H9 (cell line): ENCODE data around the gene EXOC3. TPM values are rescaled to one million over a fixed set of nuclear protein-coding genes. Genes with fewer than 3 reads are reported as not detected.
A peak's percentile ranks its signal among the peaks of the same experiment; 100 is the strongest.

Experiments used
- DNase-seq: peaks from one replicate; pipeline ENCODE4 v3.0.0-alpha.2; 2017
- H2AFZ ChIP-seq: one replicate; pipeline ENCODE4 v1.6.1; 2013; ENCODE audit warnings: mild to moderate bottlenecking, low read length, control low read depth, moderate library complexity
- H2AK5ac ChIP-seq: 2 replicates; pipeline ENCODE4 v1.6.1; 2013; ENCODE audit warnings: low read length, control low read depth, mixed read lengths; ENCODE audit not compliant: insufficient read length
- H2BK120ac ChIP-seq: one replicate; pipeline ENCODE4 v1.6.1; 2013; ENCODE audit warnings: low read depth, mild to moderate bottlenecking, low read length, control low read depth, inconsistent platforms; ENCODE audit not compliant: poor library complexity, severe bottlenecking
- H2BK12ac ChIP-seq: 2 replicates; pipeline ENCODE4 v1.6.1; 2013; ENCODE audit warnings: low read length, control low read depth, mixed read lengths, low read depth; ENCODE audit not compliant: insufficient read length
- H2BK15ac ChIP-seq: 2 replicates; pipeline ENCODE4 v1.6.1; 2013; ENCODE audit warnings: low read depth, low read length, control low read depth
- H2BK20ac ChIP-seq: one replicate; pipeline ENCODE4 v1.6.1; 2013; ENCODE audit warnings: low read depth, mild to moderate bottlenecking, low read length, control low read depth, inconsistent platforms; ENCODE audit not compliant: poor library complexity, severe bottlenecking
- H2BK5ac ChIP-seq: 2 replicates; pipeline ENCODE4 v1.6.1; 2013; ENCODE audit warnings: low read length, control low read depth, mixed read lengths; ENCODE audit not compliant: insufficient read length
- H3K14ac ChIP-seq: 2 replicates; pipeline ENCODE4 v1.6.1; 2013; ENCODE audit warnings: low read length, control low read depth; ENCODE audit not compliant: insufficient read depth
- H3K18ac ChIP-seq: 2 replicates; pipeline ENCODE4 v1.6.1; 2013; ENCODE audit warnings: low read depth, mild to moderate bottlenecking, mixed read lengths, low read length, control low read depth; ENCODE audit not compliant: insufficient read length
- H3K23ac ChIP-seq: 2 replicates; pipeline ENCODE4 v1.6.1; 2013; ENCODE audit warnings: low read length, control low read depth, mixed read lengths, low read depth; ENCODE audit not compliant: insufficient read length
- H3K23me2 ChIP-seq: 2 replicates; pipeline ENCODE4 v1.6.1; 2013; ENCODE audit warnings: low read depth, mild to moderate bottlenecking, mixed read lengths, low read length, control low read depth; ENCODE audit not compliant: insufficient read length, poor library complexity, severe bottlenecking
- H3K27ac ChIP-seq: 2 replicates; pipeline ENCODE4 v1.5.1; 2013; ENCODE audit warnings: low read length, control low read depth, mixed read lengths, low read depth; ENCODE audit not compliant: insufficient read length
- H3K27me3 ChIP-seq: 2 replicates; pipeline ENCODE4 v1.6.1; 2013; ENCODE audit warnings: low read length, control low read depth, inconsistent platforms; ENCODE audit not compliant: insufficient read depth
- H3K4ac ChIP-seq: 2 replicates; pipeline ENCODE4 v1.6.1; 2013; ENCODE audit warnings: low read depth, mild to moderate bottlenecking, control low read depth, inconsistent platforms, low read length, moderate library complexity
- H3K4me1 ChIP-seq: 2 replicates; pipeline ENCODE4 v1.6.1; 2013; ENCODE audit warnings: low read length, control low read depth, inconsistent platforms; ENCODE audit not compliant: insufficient read depth
- H3K4me2 ChIP-seq: 2 replicates; pipeline ENCODE4 v1.6.1; 2013; ENCODE audit warnings: low read length, control low read depth, mixed read lengths; ENCODE audit not compliant: insufficient read length, insufficient read depth
- H3K56ac ChIP-seq: 2 replicates; pipeline ENCODE4 v1.6.1; 2013; ENCODE audit warnings: low read depth, mild to moderate bottlenecking, mixed read lengths, low read length, control low read depth; ENCODE audit not compliant: insufficient read length
- H3K79me1 ChIP-seq: 2 replicates; pipeline ENCODE4 v1.6.1; 2013; ENCODE audit warnings: low read depth, mild to moderate bottlenecking, moderate library complexity, low read length, control low read depth, inconsistent platforms; ENCODE audit not compliant: insufficient read depth, poor library complexity, severe bottlenecking
- H3K79me2 ChIP-seq: 2 replicates; pipeline ENCODE4 v1.6.1; 2013; ENCODE audit warnings: low read length, control low read depth, inconsistent platforms; ENCODE audit not compliant: insufficient read depth
- H3K9ac ChIP-seq: 2 replicates; pipeline ENCODE4 v1.6.1; 2013; ENCODE audit warnings: low read length, control low read depth, mixed read lengths; ENCODE audit not compliant: insufficient read length; ENCODE audit errors: extremely low read depth
- H3K9me3 ChIP-seq: one replicate; pipeline ENCODE4 v1.6.1; 2013; ENCODE audit warnings: low read depth, low read length, inconsistent platforms; ENCODE audit not compliant: control insufficient read depth
- H3T11ph ChIP-seq: one replicate; pipeline ENCODE4 v1.6.1; 2013; ENCODE audit warnings: mild to moderate bottlenecking, low read length, control low read depth, inconsistent platforms
- H4K20me1 ChIP-seq: one replicate; pipeline ENCODE4 v1.6.1; 2013; ENCODE audit not compliant: control insufficient read depth, insufficient read length, insufficient read depth
- H4K5ac ChIP-seq: 2 replicates; pipeline ENCODE4 v1.6.1; 2013; ENCODE audit warnings: low read depth, mild to moderate bottlenecking, mixed read lengths, low read length, control low read depth; ENCODE audit not compliant: insufficient read length
- H4K8ac ChIP-seq: replicated peaks from 2 replicates; pipeline ENCODE4 v1.6.1; 2013; ENCODE audit warnings: low read length, control low read depth, mixed read lengths, low read depth; ENCODE audit not compliant: insufficient read length
- H4K91ac ChIP-seq: 2 replicates; pipeline ENCODE4 v1.6.1; 2013; ENCODE audit warnings: low read depth, mild to moderate bottlenecking, moderate library complexity, mixed read lengths, low read length, control low read depth; ENCODE audit not compliant: insufficient read length
- H3K27ac Mint-ChIP-seq, 3 experiments: 2 replicates in 2 of 3; 3 replicates in 1 of 3; pipeline ENCODE4 v1.8.0; 2020 to 2021; ENCODE audit warnings: mixed read lengths in 3 of 3, mild to moderate bottlenecking in 1 of 3, moderate library complexity in 1 of 3
- H3K27me3 Mint-ChIP-seq: 2 replicates; pipeline ENCODE4 v1.8.0; 2021; ENCODE audit warnings: low read depth, mild to moderate bottlenecking, moderate library complexity, mixed read lengths
- H3K36me3 Mint-ChIP-seq, 3 experiments: 2 replicates in 2 of 3; 3 replicates in 1 of 3; pipeline ENCODE4 v1.8.0; 2020 to 2021; ENCODE audit warnings: low read depth in 3 of 3, mixed read lengths in 3 of 3; ENCODE audit not compliant: insufficient read depth in 1 of 3
- H3K4me1 Mint-ChIP-seq, 2 experiments: 2 replicates each; pipeline ENCODE4 v1.8.0; 2020; ENCODE audit warnings: mixed read lengths in 2 of 2
- H3K4me3 Mint-ChIP-seq, 2 experiments: 2 replicates in 1 of 2; 3 replicates in 1 of 2; pipeline ENCODE4 v1.8.0; 2020 to 2021; ENCODE audit warnings: mild to moderate bottlenecking in 2 of 2, mixed read lengths in 2 of 2, moderate library complexity in 1 of 2
- H3K9me3 Mint-ChIP-seq, 2 experiments: 2 replicates in 1 of 2; 3 replicates in 1 of 2; pipeline ENCODE4 v1.8.0; 2020; ENCODE audit warnings: mild to moderate bottlenecking in 2 of 2, mixed read lengths in 2 of 2, moderate library complexity in 1 of 2
- CTCF ChIP-seq: fragments of 200-600 bp; sonication (generic); conservative IDR thresholded peaks from 3 replicates; pipeline ENCODE4 v1.8.0; 2021; ENCODE audit warnings: antibody characterized with exemption, mild to moderate bottlenecking
- WGBS: extraction: QIAGEN DNeasy Blood & Tissue Kit; methylation state at CpG from one replicate; pipeline ENCODE4 v1.1.7; 2013; ENCODE audit warnings: missing lambda C conversion rate, low lambda C conversion rate, mixed read lengths; ENCODE audit not compliant: insufficient read length; ENCODE audit errors: extremely low coverage; 5-methylcytosine and 5-hydroxymethylcytosine counted together
- total RNA-seq: library from RNA; stranded (reverse); gene quantifications from 2 replicates; pipeline ENCODE4 v1.2.1, GENCODE V29; 2021

The EXOC3 gene
- total RNA-seq, 1 experiment from 2014 or later, result 36.7 TPM

- Histone ChIP-seq H3K4ac (no peak overlapping the region), H3K14ac (no peak overlapping the region), H3K23ac (no peak overlapping the region), H4K91ac (no peak overlapping the region), H2BK120ac (no peak overlapping the region), H3K18ac (no peak overlapping the region), H2AFZ (no peak overlapping the region), H3K4me1 (no peaks in the 10 kb centered on the region), H2BK20ac (no peak overlapping the region), H2AK5ac (no peak overlapping the region), H2BK15ac (no peak overlapping the region), H3K9ac (no peak overlapping the region), H3T11ph (no peak overlapping the region), H4K5ac (no peak overlapping the region), H3K56ac (no peak overlapping the region), H4K20me1 (no peaks in the 10 kb centered on the region), H2BK5ac (no peak overlapping the region), H3K9me3 (no peaks in the 10 kb centered on the region), H3K23me2 (no peaks in the 10 kb centered on the region), H3K27me3 (no peaks in the 10 kb centered on the region), H2BK12ac (no peak overlapping the region), H3K79me1 (no peaks in the 10 kb centered on the region), H4K8ac (no peak overlapping the region), H3K79me2 (no peaks in the 10 kb centered on the region), H3K4me2 (no peak overlapping the region), H3K27ac (no peak overlapping the region)
- TF ChIP-seq CTCF, result no peak
- H3K4me3 Mint-ChIP-seq, result no peak overlapping the region; a peak in 1 of 5 replicates
- no peak for DNase-seq
- H3K27ac Mint-ChIP-seq, result peak overlapping the region in 1 of 3 experiments; percentile 72; a peak in 1 of 7 replicates
- peaks cover 8% of the 10 kb centered on the region for H3K27me3 Mint-ChIP-seq
- WGBS, result no CpG with 5 or more reads among the region's 22 CpGs
- H3K36me3 Mint-ChIP-seq, result peaks cover 0 to 4% (median 0%) of the 10 kb centered on the region in 3 experiments; a peak in 3 of 7 replicates
- H3K9me3 Mint-ChIP-seq, result peaks cover 6 to 8% of the 10 kb centered on the region in 2 experiments; a peak in 2 of 5 replicates
- H3K4me1 Mint-ChIP-seq, result peaks cover 3 to 7% of the 10 kb centered on the region in 2 experiments; a peak in 3 of 4 replicates
These were observed 14.1 kb upstream of the EXOC3 start for GRCh38 chr5:428754-429452.
